Ovary (tissue), 3 donors: Measurements from ENCODE around the gene PSMD5.

ENCODE experiments used
- POLR2A ChIP-seq: fragments of 450-650 bp; IDR thresholded peaks from one replicate; pipeline ENCODE4 v1.6.1; 2017; ENCODE audit warnings: antibody characterized with exemption, mild to moderate bottlenecking, moderate library complexity
- TF ChIP-seq, protein P1 (sequence below), 3 donors: fragments of 450-650 bp in 2 of 3; fragments of 200-600 bp in 1 of 3; IDR thresholded peaks; one replicate each; pipeline versions ENCODE4 v1.5.1 to v1.8.0; 2016 to 2022; ENCODE audit warnings: antibody characterized with exemption in 3 of 3, mild to moderate bottlenecking in 1 of 3
- donor health status: DM: no; HTN: no; CAD: no.

DNA sequence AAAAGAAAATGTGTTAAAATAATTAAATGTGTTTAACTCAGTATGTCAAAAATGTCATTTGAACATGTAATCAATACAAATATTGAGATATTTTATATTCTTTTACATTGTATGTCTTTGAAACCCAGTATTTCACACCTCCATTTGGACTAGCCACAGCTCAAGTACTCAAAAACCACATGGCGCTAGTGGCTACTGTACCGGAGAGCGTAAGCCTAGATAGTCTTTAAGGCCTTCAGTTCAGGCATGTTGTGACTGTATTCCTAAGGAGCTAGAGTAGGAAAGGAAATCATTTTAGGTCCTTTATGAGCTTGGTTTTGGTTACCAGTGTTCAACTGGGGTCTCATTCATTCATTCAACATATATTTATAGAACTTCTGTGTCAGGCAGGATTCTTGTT, 62.4 kb downstream of the PSMD5 start:
- TF ChIP-seq, protein P1, sequence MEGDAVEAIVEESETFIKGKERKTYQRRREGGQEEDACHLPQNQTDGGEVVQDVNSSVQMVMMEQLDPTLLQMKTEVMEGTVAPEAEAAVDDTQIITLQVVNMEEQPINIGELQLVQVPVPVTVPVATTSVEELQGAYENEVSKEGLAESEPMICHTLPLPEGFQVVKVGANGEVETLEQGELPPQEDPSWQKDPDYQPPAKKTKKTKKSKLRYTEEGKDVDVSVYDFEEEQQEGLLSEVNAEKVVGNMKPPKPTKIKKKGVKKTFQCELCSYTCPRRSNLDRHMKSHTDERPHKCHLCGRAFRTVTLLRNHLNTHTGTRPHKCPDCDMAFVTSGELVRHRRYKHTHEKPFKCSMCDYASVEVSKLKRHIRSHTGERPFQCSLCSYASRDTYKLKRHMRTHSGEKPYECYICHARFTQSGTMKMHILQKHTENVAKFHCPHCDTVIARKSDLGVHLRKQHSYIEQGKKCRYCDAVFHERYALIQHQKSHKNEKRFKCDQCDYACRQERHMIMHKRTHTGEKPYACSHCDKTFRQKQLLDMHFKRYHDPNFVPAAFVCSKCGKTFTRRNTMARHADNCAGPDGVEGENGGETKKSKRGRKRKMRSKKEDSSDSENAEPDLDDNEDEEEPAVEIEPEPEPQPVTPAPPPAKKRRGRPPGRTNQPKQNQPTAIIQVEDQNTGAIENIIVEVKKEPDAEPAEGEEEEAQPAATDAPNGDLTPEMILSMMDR (IDR thresholded peaks at IDR 0.05), result no peak
- TF ChIP-seq POLR2A, result no peak
